ENCODE data around the gene ITPKC. TPM values are rescaled to one million over a fixed set of nuclear protein-coding genes. Genes with fewer than 3 reads are reported as not detected.
A peak's percentile ranks its signal among the peaks of the same experiment; 100 is the strongest.

ITPKC gene
- total RNA-seq, 4 donors from 2014 or later = 18.3 to 49.7 (median 25.1) TPM

- no peaks in the 10 kb centered on the region for H3K9me3 ChIP-seq
- intact Hi-C loops (cut with DNase I) = loop anchor here (5.0 kb wide), 1 partner anchor 48 kb away; no protein-coding TSS in a partner anchor
- TF ChIP-seq POLR2A (IDR thresholded peaks at IDR 0.05) (no peak), CTCF (IDR thresholded peaks at IDR 0.05) (no peak)
- DNase-seq = no peak
- WGBS, 2 donors = 78 to 84% methylated on average over 9 of the region's 9 CpGs
- H3K4me3 ChIP-seq (replicated peaks in 1 of 3) = no peak overlapping the region
- no peaks in the 10 kb centered on the region for H3K27me3 ChIP-seq
- peaks cover 30 to 38% of the 10 kb centered on the region in 2 donors for H3K4me1 ChIP-seq
- H3K27ac ChIP-seq = peak overlapping the region; percentile 43 to 47 (median 44)
- peaks cover 22% of the 10 kb centered on the region in 2 donors for H3K36me3 ChIP-seq
These were observed 37.8 kb downstream of the ITPKC start for GRCh38 chr19:40754611-40755247.

DNA sequence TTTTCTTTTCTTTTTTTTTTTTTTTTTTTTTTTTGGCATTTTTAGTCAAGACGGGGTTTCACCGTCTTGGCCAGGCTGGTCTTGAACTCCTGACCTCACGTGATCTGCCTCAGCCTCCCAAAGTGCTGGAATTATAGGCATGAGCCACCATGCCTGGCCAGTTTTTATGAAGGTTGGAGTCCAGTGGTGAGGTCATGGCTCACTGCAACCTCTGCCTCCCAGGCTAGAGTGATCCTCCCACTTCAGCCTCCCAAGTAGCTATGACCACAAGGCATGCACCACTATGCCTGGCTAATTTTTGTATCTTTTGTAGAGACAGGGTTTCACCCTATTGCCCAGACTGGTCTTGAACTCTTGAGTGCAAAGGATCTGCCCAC is 38.3 kb downstream of the ITPKC start:
- Histone ChIP-seq H3K4me3 (replicated peaks in 1 of 3) (no peak overlapping the region), H3K9me3 (no peaks in the 10 kb centered on the region), H3K27ac (no peak overlapping the region), H3K27me3 (no peaks in the 10 kb centered on the region), H3K4me1 (peaks cover 28 to 36% of the 10 kb centered on the region in 2 donors), H3K36me3 (peaks cover 27% of the 10 kb centered on the region in 2 donors)
- intact Hi-C loops (cut with DNase I) = no loop called here
- DNase-seq = no peak
- 96 to 97% methylated on average over 3 of the region's 3 CpGs for WGBS, 2 donors
- no peak for TF ChIP-seq POLR2A (IDR thresholded peaks at IDR 0.05)
- TF ChIP-seq CTCF (IDR thresholded peaks at IDR 0.05) = no peak

DNA sequence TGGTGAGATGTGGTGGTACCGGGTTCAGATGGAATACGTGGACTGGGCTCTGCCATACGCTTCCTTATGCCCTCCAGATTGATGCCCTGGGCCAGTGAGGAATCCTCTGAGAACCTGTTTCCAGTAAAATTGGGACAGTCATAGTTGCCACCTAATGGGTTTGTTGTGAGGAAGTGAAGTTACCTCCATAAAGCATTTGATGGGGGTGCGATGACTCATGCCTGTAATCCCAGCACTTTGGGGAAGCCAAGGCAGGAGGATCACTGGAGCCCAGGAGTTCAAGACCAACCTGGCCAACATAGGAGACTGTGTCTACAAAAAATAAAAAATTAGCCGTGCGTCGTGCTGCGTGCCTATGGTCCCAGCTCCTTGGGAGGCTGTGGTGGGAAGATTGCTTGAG is 38.9 kb downstream of the ITPKC start:
- Histone ChIP-seq H3K9me3 (no peaks in the 10 kb centered on the region), H3K4me1 (peaks cover 28 to 36% of the 10 kb centered on the region in 2 donors), H3K27me3 (no peaks in the 10 kb centered on the region), H3K4me3 (replicated peaks in 1 of 3) (no peak overlapping the region), H3K36me3 (peaks cover 32% of the 10 kb centered on the region in 2 donors), H3K27ac (no peak overlapping the region)
- TF ChIP-seq POLR2A (IDR thresholded peaks at IDR 0.05) (no peak), CTCF (IDR thresholded peaks at IDR 0.05) (no peak)
- intact Hi-C loops (cut with DNase I) = no loop called here
- WGBS, 2 donors = 97 to 98% methylated on average over 5 to 8 of the region's 8 CpGs
- no peak for DNase-seq

DNA sequence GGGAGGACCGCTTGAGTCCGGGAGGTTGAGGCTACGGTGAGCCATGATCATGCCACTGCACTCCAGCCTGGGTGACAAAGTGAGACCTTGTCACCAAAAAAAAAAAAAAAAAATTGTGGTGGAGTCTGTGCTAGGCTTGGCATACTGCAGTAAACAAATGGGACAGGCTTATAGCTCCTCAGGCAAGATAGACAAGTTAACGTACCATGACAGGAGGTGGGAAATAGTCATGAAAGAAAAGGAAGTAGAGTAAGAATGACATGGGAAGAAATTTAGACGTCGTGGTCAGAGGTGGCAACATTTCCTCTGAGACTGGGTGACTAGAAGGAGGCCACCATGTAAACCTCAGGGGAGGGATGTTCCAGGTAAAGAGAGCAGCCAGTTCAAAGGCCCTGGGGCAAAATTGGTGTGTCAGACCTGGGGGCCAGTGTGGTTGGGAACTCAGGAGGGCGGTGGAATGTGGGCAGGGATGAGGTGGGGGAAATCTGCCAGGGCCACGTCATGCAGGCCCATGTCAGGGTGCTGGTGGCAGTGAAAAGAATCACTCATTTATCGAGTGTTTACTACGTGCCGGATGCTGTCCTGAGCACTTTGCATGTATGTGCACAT is 39.7 kb downstream of the ITPKC start:
- no peak for DNase-seq
- peaks cover 25 to 36% of the 10 kb centered on the region in 2 donors for H3K4me1 ChIP-seq
- no peak overlapping the region for H3K27ac ChIP-seq
- peaks cover 38 to 40% of the 10 kb centered on the region in 2 donors for H3K36me3 ChIP-seq
- H3K9me3 ChIP-seq = no peaks in the 10 kb centered on the region
- intact Hi-C loops (cut with DNase I) = no loop called here
- no peak for TF ChIP-seq CTCF (IDR thresholded peaks at IDR 0.05)
- H3K27me3 ChIP-seq = no peaks in the 10 kb centered on the region
- WGBS, 2 donors = 74 to 75% methylated on average over 10 to 11 of the region's 11 CpGs
- no peak overlapping the region for H3K4me3 ChIP-seq (replicated peaks in 1 of 3)

- Histone ChIP-seq H3K27me3 (no peaks in the 10 kb centered on the region), H3K9me3 (no peaks in the 10 kb centered on the region), H3K4me3 (replicated peaks in 1 of 3) (no peak overlapping the region), H3K4me1 (peaks cover 12 to 21% of the 10 kb centered on the region in 2 donors), H3K27ac (no peak overlapping the region), H3K36me3 (peaks cover 57 to 59% of the 10 kb centered on the region in 2 donors)
- DNase-seq = no peak
- WGBS, 2 donors = 96 to 97% methylated on average over 3 of the region's 3 CpGs
- intact Hi-C loops (cut with DNase I) = no loop called here
- TF ChIP-seq POLR2A (IDR thresholded peaks at IDR 0.05) (no peak), CTCF (IDR thresholded peaks at IDR 0.05) (no peak)
These were observed 41.6 kb downstream of the ITPKC start for GRCh38 chr19:40758491-40758890.
